H9 (cell line): ENCODE data around the gene INMT. TPM values are rescaled to one million over a fixed set of nuclear protein-coding genes. Genes with fewer than 3 reads are reported as not detected.

Experiments used
- DNase-seq: peaks from one replicate; pipeline ENCODE4 v3.0.0-alpha.2; 2017
- H2AFZ ChIP-seq: one replicate; pipeline ENCODE4 v1.6.1; 2013; ENCODE audit warnings: mild to moderate bottlenecking, low read length, control low read depth, moderate library complexity
- H2AK5ac ChIP-seq: 2 replicates; pipeline ENCODE4 v1.6.1; 2013; ENCODE audit warnings: low read length, control low read depth, mixed read lengths; ENCODE audit not compliant: insufficient read length
- H2BK120ac ChIP-seq: one replicate; pipeline ENCODE4 v1.6.1; 2013; ENCODE audit warnings: low read depth, mild to moderate bottlenecking, low read length, control low read depth, inconsistent platforms; ENCODE audit not compliant: poor library complexity, severe bottlenecking
- H2BK12ac ChIP-seq: 2 replicates; pipeline ENCODE4 v1.6.1; 2013; ENCODE audit warnings: low read length, control low read depth, mixed read lengths, low read depth; ENCODE audit not compliant: insufficient read length
- H2BK15ac ChIP-seq: 2 replicates; pipeline ENCODE4 v1.6.1; 2013; ENCODE audit warnings: low read depth, low read length, control low read depth
- H2BK20ac ChIP-seq: one replicate; pipeline ENCODE4 v1.6.1; 2013; ENCODE audit warnings: low read depth, mild to moderate bottlenecking, low read length, control low read depth, inconsistent platforms; ENCODE audit not compliant: poor library complexity, severe bottlenecking
- H2BK5ac ChIP-seq: 2 replicates; pipeline ENCODE4 v1.6.1; 2013; ENCODE audit warnings: low read length, control low read depth, mixed read lengths; ENCODE audit not compliant: insufficient read length
- H3K14ac ChIP-seq: 2 replicates; pipeline ENCODE4 v1.6.1; 2013; ENCODE audit warnings: low read length, control low read depth; ENCODE audit not compliant: insufficient read depth
- H3K18ac ChIP-seq: 2 replicates; pipeline ENCODE4 v1.6.1; 2013; ENCODE audit warnings: low read depth, mild to moderate bottlenecking, mixed read lengths, low read length, control low read depth; ENCODE audit not compliant: insufficient read length
- H3K23ac ChIP-seq: 2 replicates; pipeline ENCODE4 v1.6.1; 2013; ENCODE audit warnings: low read length, control low read depth, mixed read lengths, low read depth; ENCODE audit not compliant: insufficient read length
- H3K23me2 ChIP-seq: 2 replicates; pipeline ENCODE4 v1.6.1; 2013; ENCODE audit warnings: low read depth, mild to moderate bottlenecking, mixed read lengths, low read length, control low read depth; ENCODE audit not compliant: insufficient read length, poor library complexity, severe bottlenecking
- H3K27ac ChIP-seq: 2 replicates; pipeline ENCODE4 v1.5.1; 2013; ENCODE audit warnings: low read length, control low read depth, mixed read lengths, low read depth; ENCODE audit not compliant: insufficient read length
- H3K27me3 ChIP-seq: 2 replicates; pipeline ENCODE4 v1.6.1; 2013; ENCODE audit warnings: low read length, control low read depth, inconsistent platforms; ENCODE audit not compliant: insufficient read depth
- H3K4ac ChIP-seq: 2 replicates; pipeline ENCODE4 v1.6.1; 2013; ENCODE audit warnings: low read depth, mild to moderate bottlenecking, control low read depth, inconsistent platforms, low read length, moderate library complexity
- H3K4me1 ChIP-seq: 2 replicates; pipeline ENCODE4 v1.6.1; 2013; ENCODE audit warnings: low read length, control low read depth, inconsistent platforms; ENCODE audit not compliant: insufficient read depth
- H3K4me2 ChIP-seq: 2 replicates; pipeline ENCODE4 v1.6.1; 2013; ENCODE audit warnings: low read length, control low read depth, mixed read lengths; ENCODE audit not compliant: insufficient read length, insufficient read depth
- H3K56ac ChIP-seq: 2 replicates; pipeline ENCODE4 v1.6.1; 2013; ENCODE audit warnings: low read depth, mild to moderate bottlenecking, mixed read lengths, low read length, control low read depth; ENCODE audit not compliant: insufficient read length
- H3K79me1 ChIP-seq: 2 replicates; pipeline ENCODE4 v1.6.1; 2013; ENCODE audit warnings: low read depth, mild to moderate bottlenecking, moderate library complexity, low read length, control low read depth, inconsistent platforms; ENCODE audit not compliant: insufficient read depth, poor library complexity, severe bottlenecking
- H3K79me2 ChIP-seq: 2 replicates; pipeline ENCODE4 v1.6.1; 2013; ENCODE audit warnings: low read length, control low read depth, inconsistent platforms; ENCODE audit not compliant: insufficient read depth
- H3K9ac ChIP-seq: 2 replicates; pipeline ENCODE4 v1.6.1; 2013; ENCODE audit warnings: low read length, control low read depth, mixed read lengths; ENCODE audit not compliant: insufficient read length; ENCODE audit errors: extremely low read depth
- H3K9me3 ChIP-seq: one replicate; pipeline ENCODE4 v1.6.1; 2013; ENCODE audit warnings: low read depth, low read length, inconsistent platforms; ENCODE audit not compliant: control insufficient read depth
- H3T11ph ChIP-seq: one replicate; pipeline ENCODE4 v1.6.1; 2013; ENCODE audit warnings: mild to moderate bottlenecking, low read length, control low read depth, inconsistent platforms
- H4K20me1 ChIP-seq: one replicate; pipeline ENCODE4 v1.6.1; 2013; ENCODE audit not compliant: control insufficient read depth, insufficient read length, insufficient read depth
- H4K5ac ChIP-seq: 2 replicates; pipeline ENCODE4 v1.6.1; 2013; ENCODE audit warnings: low read depth, mild to moderate bottlenecking, mixed read lengths, low read length, control low read depth; ENCODE audit not compliant: insufficient read length
- H4K8ac ChIP-seq: replicated peaks from 2 replicates; pipeline ENCODE4 v1.6.1; 2013; ENCODE audit warnings: low read length, control low read depth, mixed read lengths, low read depth; ENCODE audit not compliant: insufficient read length
- H4K91ac ChIP-seq: 2 replicates; pipeline ENCODE4 v1.6.1; 2013; ENCODE audit warnings: low read depth, mild to moderate bottlenecking, moderate library complexity, mixed read lengths, low read length, control low read depth; ENCODE audit not compliant: insufficient read length
- H3K27ac Mint-ChIP-seq, 3 experiments: 2 replicates in 2 of 3; 3 replicates in 1 of 3; pipeline ENCODE4 v1.8.0; 2020 to 2021; ENCODE audit warnings: mixed read lengths in 3 of 3, mild to moderate bottlenecking in 1 of 3, moderate library complexity in 1 of 3
- H3K27me3 Mint-ChIP-seq: 2 replicates; pipeline ENCODE4 v1.8.0; 2021; ENCODE audit warnings: low read depth, mild to moderate bottlenecking, moderate library complexity, mixed read lengths
- H3K36me3 Mint-ChIP-seq, 3 experiments: 2 replicates in 2 of 3; 3 replicates in 1 of 3; pipeline ENCODE4 v1.8.0; 2020 to 2021; ENCODE audit warnings: low read depth in 3 of 3, mixed read lengths in 3 of 3; ENCODE audit not compliant: insufficient read depth in 1 of 3
- H3K4me1 Mint-ChIP-seq, 2 experiments: 2 replicates each; pipeline ENCODE4 v1.8.0; 2020; ENCODE audit warnings: mixed read lengths in 2 of 2
- H3K4me3 Mint-ChIP-seq, 2 experiments: 2 replicates in 1 of 2; 3 replicates in 1 of 2; pipeline ENCODE4 v1.8.0; 2020 to 2021; ENCODE audit warnings: mild to moderate bottlenecking in 2 of 2, mixed read lengths in 2 of 2, moderate library complexity in 1 of 2
- H3K9me3 Mint-ChIP-seq, 2 experiments: 2 replicates in 1 of 2; 3 replicates in 1 of 2; pipeline ENCODE4 v1.8.0; 2020; ENCODE audit warnings: mild to moderate bottlenecking in 2 of 2, mixed read lengths in 2 of 2, moderate library complexity in 1 of 2
- CTCF ChIP-seq: fragments of 200-600 bp; sonication (generic); conservative IDR thresholded peaks from 3 replicates; pipeline ENCODE4 v1.8.0; 2021; ENCODE audit warnings: antibody characterized with exemption, mild to moderate bottlenecking
- WGBS: extraction: QIAGEN DNeasy Blood & Tissue Kit; methylation state at CpG from one replicate; pipeline ENCODE4 v1.1.7; 2013; ENCODE audit warnings: missing lambda C conversion rate, low lambda C conversion rate, mixed read lengths; ENCODE audit not compliant: insufficient read length; ENCODE audit errors: extremely low coverage; 5-methylcytosine and 5-hydroxymethylcytosine counted together
- total RNA-seq: library from RNA; stranded (reverse); gene quantifications from 2 replicates; pipeline ENCODE4 v1.2.1, GENCODE V29; 2021

Gene INMT
- total RNA-seq, 1 experiment from 2014 or later = 0.70 TPM

DNA sequence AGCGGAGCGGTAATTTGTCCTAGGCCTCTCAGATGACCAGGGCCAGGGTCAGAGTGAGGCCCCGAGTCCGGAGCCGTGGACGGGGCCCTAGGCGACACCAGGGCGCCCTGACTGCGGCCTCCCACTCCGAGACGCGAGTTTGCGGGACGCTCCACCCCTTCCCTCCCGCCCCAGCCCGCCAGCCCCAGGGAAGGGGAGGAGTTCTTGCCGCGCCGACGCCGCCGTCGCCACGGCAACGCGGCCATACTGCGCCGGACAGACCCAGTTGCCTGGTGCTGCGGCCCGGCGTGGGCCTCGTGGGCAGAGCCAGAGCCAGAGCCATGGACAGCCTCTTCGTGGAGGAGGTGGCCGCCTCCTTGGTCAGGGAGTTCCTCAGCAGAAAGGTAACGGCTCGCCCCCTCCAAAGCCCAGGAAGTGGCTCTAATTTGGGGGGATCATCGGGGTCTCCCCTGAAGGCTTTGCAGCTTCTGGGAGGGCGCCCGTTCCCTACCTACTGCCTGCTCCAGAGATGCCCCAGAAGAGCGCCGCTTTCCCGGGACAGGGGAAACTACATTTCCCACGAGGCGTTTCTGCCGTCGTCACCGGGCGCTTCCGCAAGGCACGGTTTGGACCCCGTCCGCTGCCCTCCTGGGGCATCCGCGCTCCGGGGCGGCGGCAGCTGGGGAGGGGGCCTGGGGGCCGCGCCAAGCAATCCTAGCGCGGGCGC, 19.4 kb downstream of the INMT start, which contains the start of gene MINDY4:
TSS of gene MINDY4 (plus strand) at position 244 of the 706 bp plus-strand sequence. CDS start at position 321, 77 bp downstream.
- Histone ChIP-seq H3K4me2 (peak within 1 kb of the TSS; percentile 74), H4K20me1 (no peaks in the 10 kb centered on the region), H3K23me2 (peaks cover 6% of the 10 kb centered on the region), H4K8ac (no peak within 1 kb of the TSS), H2BK12ac (no peak within 1 kb of the TSS), H4K91ac (no peak within 1 kb of the TSS), H2BK15ac (no peak within 1 kb of the TSS), H3K79me1 (no peaks in the 10 kb centered on the region), H3K56ac (no peak within 1 kb of the TSS), H3K27me3 (no peaks in the 10 kb centered on the region), H3K9ac (peak within 1 kb of the TSS; percentile 40), H3K27ac (no peak within 1 kb of the TSS), H2AFZ (peak within 1 kb of the TSS; percentile 34), H3K18ac (no peak within 1 kb of the TSS), H3K4ac (no peak within 1 kb of the TSS), H2BK120ac (no peak within 1 kb of the TSS), H3K23ac (no peak within 1 kb of the TSS), H4K5ac (no peak within 1 kb of the TSS), H3K14ac (no peak within 1 kb of the TSS), H2BK20ac (no peak within 1 kb of the TSS), H2BK5ac (no peak within 1 kb of the TSS), H3K4me1 (no peaks in the 10 kb centered on the region; the same call in 1 of the 2 replicates), H3K79me2 (no peaks in the 10 kb centered on the region), H2AK5ac (no peak within 1 kb of the TSS), H3T11ph (no peak within 1 kb of the TSS), H3K9me3 (no peaks in the 10 kb centered on the region)
- peaks cover 10 to 12% of the 10 kb centered on the region in 2 experiments for H3K4me1 Mint-ChIP-seq
- peaks cover 15% of the 10 kb centered on the region for H3K27me3 Mint-ChIP-seq
- H3K27ac Mint-ChIP-seq = peak within 1 kb of the TSS in 1 of 3 experiments; percentile 75; a peak in 3 of 7 replicates
- H3K4me3 Mint-ChIP-seq = peak within 1 kb of the TSS; percentile 76 to 89
- no peaks in the 10 kb centered on the region; a peak in 1 of 7 replicates for H3K36me3 Mint-ChIP-seq
- no CpG with 5 or more reads among the region's 62 CpGs for WGBS
- DNase-seq = peak; percentile 87
- no peaks in the 10 kb centered on the region; a peak in 1 of 5 replicates for H3K9me3 Mint-ChIP-seq
- TF ChIP-seq CTCF = 0 out of 3 replicates have a peak, but pooled peaks have one; percentile 8
